ENCODE data around the gene FKTN.
"Not testable (repeated sequence)": the region's sequence is repeated elsewhere in the genome, so short reads cannot be mapped to it uniquely, and the experiment has no call there.

FKTN gene

DNA sequence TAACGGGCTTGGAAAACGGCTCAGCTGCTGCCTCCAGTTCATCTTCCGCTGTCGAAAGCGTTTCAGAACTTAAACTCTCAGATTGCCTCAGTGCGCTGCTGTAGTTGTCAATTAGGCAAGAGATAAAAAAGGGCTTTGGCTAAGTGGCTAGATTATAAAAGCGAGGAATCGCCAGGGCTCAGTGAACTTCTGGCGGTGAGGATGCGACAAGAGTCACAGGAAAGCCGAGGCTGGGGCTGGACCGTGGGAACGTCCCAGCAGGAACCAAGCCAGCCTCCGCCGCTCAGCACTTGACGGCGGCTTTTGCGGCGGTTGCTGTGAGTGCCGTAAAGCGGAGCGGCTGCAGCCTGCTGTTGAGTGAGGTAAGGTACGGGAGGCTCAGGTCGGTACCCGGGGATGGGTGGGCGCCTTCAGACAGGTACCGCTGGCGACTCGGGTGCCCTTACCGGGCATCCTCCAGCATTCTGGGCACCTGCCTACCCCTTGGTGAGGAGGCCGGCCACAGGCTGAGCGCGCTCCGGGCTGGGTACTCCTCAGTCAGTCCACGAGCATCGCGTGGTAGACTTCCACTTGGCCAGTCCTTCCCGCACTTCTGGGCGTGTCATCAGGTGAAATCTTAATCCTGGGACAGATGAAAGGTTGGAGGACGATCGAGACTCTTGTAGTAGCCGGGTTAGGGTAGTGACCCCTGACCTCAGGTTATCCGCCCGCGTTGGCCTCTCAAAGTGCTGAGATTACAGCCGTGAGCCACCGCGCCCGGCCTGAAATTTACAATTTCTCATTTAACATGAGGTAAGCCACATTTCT is at the start of gene FKTN:
FKTN (plus strand) TSS at position 328 of the 807 bp plus-strand sequence. CDS start 16,902 bp downstream, outside the sequence.
- peak; percentile 67 for DNase-seq

GRCh38 chr9:105508530-105508929 is 49.4 kb upstream of the FKTN start:
- DNase-seq = no peak

- no peak for DNase-seq
These were observed 47.9 kb upstream of the FKTN start for GRCh38 chr9:105510024-105510423.

GRCh38 chr9:105511446-105511845 is 46.5 kb upstream of the FKTN start:
- no peak for DNase-seq

GRCh38 chr9:105515811-105516413 is 42.0 kb upstream of the FKTN start:
- no peak for DNase-seq

GRCh38 chr9:105519710-105520369 is 38.1 kb upstream of the FKTN start:
- DNase-seq = not testable (repeated sequence)

GRCh38 chr9:105520992-105521391 is 36.9 kb upstream of the FKTN start:
- DNase-seq = not testable (repeated sequence)

DNA sequence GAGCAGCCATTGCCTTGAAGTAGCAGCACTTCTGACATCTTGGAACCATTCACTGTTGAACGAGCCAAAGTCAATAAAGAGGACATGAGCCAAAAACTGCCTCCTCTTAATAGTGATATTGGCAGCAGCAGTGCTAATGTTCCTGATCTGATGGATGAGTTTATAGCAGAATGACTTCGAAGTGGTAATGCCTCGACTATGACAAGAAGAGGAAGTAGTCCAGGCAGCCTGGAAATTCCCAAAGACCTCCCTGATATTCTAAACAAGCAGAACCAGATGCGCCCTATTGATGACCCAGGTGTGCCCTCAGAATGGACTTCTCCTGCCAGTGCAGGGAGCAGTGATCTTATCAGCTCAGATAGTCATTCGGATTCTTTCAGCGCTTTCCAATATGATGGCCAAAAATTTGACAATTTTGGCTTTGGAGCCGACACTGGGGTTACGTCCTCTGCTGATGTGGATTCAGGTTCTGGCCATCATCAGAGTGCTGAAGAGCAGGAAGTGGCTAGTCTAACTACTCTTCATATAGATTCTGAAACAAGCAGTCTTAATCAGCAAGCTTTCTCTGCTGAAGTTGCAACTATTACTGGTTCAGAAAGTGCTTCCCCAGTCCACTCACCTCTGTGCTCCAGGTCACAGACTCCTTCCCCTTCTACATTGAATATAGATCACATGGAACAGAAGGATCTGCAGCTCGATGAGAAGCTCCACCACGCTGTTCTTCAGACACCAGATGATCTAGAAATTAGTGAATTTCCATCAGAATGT is 35.1 kb upstream of the FKTN start:
- not testable (repeated sequence) for DNase-seq

DNA sequence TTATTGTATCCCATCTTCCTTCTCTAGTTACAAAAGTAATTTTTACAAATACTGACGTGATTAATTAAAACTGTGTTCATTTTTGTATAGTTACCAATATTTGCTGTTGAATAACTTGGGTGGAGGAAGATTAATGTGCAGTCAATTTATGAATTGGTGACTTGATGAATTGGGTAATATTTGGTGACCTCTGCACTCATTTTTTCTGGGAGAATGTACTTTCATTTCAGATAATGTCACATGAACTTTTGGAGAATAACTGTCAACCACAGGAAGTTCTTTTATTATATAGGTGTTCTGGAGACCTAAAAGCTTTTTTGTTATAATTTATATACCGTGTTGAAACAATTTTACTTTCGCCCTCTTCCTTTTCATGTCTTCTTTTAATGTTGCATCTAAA is 26.4 kb upstream of the FKTN start:
- no peak for DNase-seq

DNA sequence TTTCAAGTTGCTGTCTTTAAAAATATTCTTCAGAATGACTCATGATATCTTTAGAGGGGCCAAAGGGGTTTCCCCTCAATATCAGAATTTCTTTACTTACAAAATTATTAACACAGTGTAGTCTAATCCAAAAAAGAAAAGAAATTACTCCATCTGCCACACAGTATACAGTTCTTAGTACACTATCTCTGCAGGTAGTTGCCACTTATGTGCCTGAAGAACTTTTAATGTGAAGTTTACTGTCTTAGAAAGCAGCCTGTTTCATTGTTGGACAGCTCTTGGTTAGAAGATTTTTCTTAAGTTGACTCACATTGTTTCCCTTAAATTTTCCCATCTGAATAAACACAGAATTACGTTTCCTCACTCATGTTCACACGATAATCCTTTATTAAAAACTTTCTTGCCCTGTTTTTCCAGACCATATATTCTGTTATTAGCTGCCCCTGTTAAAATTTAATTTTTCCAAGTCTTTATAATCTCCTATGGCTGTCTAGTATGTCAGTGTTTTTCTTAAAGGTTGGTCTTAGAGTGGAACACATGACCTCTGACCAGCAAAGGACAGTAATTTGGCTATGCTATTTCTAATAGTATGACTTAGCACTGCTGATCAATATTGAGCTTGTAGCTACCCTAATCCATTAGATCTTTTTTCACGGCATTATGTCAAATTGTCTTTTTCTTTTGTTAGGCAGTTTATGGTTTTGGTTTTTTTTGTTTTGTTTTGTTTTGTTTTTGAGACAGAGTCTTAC is 21.8 kb upstream of the FKTN start:
- no peak for DNase-seq

DNA sequence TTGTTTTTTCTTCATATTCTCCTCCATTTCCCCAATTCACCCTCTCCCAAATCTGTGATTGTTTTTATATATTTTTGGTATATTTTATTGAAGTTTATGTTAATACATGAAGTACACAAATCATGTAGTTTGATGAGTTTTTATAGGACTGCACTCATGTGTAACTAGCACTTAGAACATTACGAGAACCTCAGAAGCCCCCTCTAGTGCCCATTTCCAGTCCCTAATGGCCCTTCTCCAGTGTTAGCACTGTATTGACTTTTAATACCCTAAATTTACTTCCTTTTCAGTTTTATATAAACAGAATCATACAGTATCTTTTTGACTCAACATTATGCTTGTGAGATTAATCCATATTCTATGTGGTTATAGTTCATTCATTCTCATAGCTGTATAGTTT is 18.5 kb upstream of the FKTN start:
- DNase-seq = no peak

- DNase-seq = no peak
These were observed 16.1 kb upstream of the FKTN start for GRCh38 chr9:105541838-105542237.

- DNase-seq = no peak
These were observed 3.9 kb upstream of the FKTN start for GRCh38 chr9:105554042-105554441.

DNA sequence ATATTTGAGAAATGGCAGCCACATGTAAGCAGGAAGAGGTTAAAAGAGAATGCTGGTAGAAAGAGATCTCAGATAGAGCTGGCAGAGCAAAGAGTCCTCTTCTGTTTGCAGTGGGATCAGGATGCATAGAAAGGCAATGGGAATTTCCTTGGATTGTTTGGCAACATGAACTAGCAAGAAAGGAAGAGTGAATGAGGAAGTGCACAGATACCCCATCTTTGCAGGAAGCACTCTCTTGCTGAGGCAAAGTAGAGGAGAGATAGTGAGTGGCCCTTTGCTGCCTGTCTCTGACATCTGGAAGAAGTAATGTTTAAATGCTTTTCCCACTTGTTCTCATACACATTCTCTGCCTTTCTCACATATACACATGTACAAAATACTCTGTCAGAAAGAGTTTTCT is 14.5 kb downstream of the FKTN start:
- no peak for DNase-seq

- DNase-seq = not testable (repeated sequence)
These were observed 22.0 kb downstream of the FKTN start for GRCh38 chr9:105579952-105580351.

GRCh38 chr9:105581550-105581949 is 23.6 kb downstream of the FKTN start:
- DNase-seq = not testable (repeated sequence)

DNA sequence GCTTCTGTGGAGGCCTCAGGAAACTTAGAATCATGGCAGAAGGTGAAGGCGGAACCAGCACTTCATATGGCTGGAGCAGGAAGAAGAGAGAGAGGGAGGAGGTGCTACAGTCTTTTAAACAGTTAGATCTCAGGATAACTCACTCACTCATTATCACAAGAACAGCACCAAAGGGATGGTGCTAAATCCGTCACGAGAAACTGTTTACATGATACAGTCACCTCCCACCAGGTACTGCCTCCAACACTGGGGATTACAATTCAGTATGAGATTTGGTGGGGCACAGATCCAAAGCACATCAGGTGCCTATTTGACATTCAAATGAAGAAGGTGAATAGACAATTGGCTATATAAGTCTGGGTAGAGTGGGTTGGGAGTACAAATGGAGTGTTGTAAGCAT is 35.2 kb downstream of the FKTN start:
- no peak for DNase-seq

DNA sequence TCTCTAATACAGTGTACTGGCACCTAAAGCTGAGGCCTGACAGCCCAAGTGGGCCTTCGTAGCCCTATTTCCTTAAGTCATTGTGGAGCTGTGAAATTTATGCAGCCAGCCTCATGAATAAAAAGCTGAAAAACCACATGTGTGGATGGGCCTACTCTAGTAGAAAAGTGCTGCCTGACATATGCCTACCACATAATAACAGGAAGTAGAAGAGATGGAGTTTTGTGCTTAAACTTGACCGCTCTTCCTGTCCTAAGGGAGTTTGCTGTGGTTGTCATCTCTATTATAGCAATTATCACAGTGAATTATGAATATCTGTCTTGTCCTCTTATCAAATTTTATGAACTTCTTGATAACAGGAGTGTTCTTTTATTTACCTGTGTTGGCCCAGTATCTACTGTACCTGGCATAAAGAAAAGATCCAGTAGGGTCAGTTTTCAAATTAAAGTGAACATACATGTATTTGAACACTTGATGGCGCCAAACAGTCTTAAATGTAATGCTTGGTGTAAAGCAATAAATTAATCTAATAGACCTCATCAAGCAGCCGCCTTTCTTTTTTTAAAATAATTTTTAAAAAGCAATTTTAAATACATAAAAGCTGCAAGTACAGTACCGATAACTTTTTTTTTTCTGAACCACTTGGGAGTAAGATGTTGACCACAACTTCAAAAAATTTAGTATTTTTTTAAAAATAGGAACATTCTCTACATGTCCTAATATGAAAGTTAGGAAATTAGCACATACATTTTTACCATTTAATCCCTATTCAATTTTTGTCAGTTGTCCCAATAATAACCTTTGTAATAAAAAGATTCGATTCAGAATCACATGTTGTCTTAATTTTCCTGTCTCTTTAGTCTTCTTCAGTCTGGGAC is 51.0 kb downstream of the FKTN start:
- no peak for DNase-seq

DNA sequence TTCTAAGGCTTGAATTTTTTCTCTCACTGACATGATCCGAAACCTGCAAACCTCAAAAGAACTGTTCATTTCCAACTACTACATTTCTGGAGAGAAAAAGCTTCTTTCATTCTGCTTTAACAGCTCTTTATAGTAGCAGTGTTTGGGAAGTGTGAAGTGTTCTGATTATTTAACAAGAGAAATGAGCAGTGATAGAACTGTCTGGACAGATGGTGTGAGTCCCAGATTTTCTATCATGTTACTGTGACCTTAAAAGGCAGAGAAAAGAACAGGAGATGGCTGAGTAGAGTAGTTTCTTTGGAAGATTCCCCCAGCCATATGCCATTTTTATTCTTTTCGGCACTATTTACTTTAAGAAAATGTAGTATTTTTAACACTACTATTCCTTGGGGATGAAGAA is 63.1 kb downstream of the FKTN start:
- DNase-seq = no peak

DNA sequence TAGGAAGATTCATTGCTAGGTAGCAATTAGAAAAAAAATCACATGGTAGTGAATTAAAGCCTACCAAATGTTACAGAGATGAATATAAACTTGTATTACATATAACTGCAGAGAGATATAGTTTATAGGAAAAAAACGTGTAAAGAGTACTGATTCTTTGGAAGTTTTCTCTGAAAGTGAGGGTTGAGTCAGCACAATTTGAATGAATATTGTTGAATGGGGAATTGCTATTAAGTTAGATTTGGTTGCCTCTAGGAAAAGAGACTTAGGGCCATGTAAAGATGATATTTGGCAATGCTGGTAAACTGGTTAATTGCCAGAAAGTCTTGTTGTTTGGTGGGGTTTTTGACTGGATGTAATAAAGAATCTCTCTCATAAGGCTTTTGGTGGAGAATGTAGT is 67.2 kb downstream of the FKTN start:
- no peak for DNase-seq

DNA sequence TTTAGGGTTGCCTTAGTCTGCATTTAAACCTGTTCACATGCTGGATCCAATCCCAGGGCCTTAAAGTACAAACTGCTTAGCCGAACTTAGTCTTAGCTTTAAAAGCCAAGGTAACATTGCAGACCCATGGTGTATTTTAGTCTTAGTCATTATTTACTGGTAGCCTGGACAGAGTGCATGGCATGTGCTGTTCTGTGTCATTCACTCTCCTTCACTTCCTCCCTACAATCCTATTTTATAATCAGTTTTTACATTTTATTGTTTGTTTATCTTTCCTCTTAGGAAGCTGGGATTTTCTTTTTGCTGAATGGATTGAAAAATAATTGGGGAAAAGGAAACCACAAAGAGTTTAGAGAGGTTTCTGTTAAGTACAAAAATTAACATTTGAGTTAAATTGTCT is 74.9 kb downstream of the FKTN start:
- DNase-seq = no peak
